PC-9 (cell line): ENCODE measurements around the gene USH1G.

Source experiments
- EZH2 ChIP-seq: fragments of 200-600 bp; sonication (generic); IDR thresholded peaks from 2 replicates; pipeline ENCODE4 v1.8.0; 2017; ENCODE audit warnings: antibody characterized with exemption, low read depth
- TF ChIP-seq, protein P1 (sequence below): fragments of 200-600 bp; sonication (generic); conservative IDR thresholded peaks from 2 replicates; pipeline ENCODE4 v1.6.1; 2017; ENCODE audit warnings: mixed run types, antibody characterized with exemption, mild to moderate bottlenecking, moderate library complexity

DNA sequence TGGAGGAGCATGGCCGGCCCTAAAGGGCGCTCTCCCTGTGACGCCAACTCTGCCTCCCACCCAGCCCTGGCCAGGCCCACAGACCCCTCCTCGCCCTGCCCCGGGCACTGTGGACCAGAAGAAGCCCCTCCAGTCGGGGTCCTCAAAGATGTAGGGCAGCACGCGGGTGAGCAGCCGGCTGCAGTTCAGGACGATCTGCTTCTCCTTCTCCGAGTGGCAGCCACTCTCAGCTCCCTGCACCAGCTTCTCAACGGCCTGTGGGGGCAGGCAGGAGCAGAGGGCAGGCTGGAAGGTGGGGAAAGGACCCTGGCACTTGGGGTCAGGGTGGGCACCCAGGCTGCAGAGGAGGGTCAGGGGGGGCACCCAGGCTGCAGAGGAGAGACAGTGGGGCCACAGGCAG lies 40.6 kb upstream of the USH1G start:
- TF ChIP-seq, protein P1, sequence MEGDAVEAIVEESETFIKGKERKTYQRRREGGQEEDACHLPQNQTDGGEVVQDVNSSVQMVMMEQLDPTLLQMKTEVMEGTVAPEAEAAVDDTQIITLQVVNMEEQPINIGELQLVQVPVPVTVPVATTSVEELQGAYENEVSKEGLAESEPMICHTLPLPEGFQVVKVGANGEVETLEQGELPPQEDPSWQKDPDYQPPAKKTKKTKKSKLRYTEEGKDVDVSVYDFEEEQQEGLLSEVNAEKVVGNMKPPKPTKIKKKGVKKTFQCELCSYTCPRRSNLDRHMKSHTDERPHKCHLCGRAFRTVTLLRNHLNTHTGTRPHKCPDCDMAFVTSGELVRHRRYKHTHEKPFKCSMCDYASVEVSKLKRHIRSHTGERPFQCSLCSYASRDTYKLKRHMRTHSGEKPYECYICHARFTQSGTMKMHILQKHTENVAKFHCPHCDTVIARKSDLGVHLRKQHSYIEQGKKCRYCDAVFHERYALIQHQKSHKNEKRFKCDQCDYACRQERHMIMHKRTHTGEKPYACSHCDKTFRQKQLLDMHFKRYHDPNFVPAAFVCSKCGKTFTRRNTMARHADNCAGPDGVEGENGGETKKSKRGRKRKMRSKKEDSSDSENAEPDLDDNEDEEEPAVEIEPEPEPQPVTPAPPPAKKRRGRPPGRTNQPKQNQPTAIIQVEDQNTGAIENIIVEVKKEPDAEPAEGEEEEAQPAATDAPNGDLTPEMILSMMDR: no peak
- no peak for TF ChIP-seq EZH2
